ENCODE data around the gene SPRED1.

Gene SPRED1

DNA sequence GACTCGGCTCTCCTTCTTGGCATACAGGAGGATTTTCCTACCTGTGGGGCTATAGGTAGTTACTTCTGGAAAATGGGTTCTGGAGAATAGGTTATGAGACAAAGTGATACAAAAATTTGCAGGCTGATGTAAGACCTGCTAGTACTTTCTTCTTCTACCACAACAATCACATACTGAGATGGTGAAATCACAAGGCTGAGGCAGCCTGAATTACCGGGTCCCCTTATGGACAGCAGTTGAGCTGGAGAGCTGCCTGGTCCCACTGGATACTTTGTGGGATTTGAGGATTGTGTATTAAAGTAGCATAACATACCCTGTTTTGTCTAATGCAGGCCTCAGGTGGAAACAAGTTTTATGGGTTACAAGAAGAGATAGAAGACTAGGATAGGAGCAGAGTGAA is 114.8 kb downstream of the SPRED1 start:
- no peak for DNase-seq

DNA sequence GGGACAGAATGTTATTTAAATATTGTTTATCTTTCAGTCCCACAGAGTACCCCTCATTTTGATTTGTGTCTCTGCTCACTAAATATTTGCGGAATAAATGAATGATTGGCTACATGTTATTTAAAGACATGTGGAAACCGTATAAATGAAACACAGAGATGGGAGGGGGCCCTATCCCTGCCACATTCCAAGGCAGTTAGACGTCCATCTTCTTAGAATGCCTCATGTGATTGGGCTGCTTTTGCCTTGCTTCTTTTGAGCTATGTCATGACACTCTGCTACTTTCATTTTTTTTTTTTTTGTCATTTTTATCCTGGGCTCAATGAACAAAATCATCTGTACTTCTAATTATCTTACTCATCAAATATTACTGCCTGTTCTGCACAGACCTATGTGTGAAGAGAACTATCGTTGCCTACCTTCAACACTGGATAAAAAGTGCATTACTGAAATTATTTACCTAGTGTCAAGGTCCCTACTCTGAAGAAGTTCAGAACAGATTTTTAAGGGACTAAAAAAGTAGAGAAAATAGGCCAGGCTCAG is 117.4 kb downstream of the SPRED1 start:
- no peak for DNase-seq

DNA sequence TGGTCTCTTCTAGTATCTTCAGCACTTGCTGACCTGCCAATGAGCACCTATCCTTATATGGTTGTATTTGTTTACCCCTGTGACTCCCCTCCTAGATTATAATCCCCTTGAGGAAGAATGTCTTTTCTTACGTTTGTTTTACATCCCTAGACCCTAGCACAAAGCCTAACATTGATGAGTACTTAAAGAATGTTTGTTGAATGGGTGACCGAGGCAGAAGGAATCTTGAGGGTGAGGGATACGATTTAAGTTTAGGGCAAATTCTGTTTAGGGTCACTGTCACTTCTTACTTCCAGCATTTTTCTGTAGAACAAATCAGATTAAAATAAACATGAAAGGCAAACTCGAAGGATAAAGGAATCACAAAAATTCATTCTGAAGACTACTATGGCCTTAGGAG is 120.4 kb downstream of the SPRED1 start:
- no peak for DNase-seq

DNA sequence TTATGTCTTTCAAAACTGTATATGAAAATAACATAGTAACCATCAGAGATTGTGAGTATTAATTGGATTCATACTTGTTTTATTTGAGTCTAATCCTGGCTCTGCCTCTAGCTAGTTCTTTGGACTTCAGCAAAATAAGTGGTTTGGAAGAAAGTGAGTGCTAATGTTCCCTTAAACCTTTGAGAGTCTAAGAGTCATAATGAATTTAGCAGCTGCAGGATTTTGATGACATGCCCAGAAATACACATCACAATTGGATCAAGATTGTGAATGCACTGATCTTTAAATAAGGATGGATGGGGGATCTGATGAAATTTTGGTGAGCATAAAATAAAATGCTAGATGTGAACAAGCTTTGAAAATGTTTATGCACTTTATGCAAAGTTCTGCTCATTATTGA is 121.4 kb downstream of the SPRED1 start:
- no peak for DNase-seq

DNA sequence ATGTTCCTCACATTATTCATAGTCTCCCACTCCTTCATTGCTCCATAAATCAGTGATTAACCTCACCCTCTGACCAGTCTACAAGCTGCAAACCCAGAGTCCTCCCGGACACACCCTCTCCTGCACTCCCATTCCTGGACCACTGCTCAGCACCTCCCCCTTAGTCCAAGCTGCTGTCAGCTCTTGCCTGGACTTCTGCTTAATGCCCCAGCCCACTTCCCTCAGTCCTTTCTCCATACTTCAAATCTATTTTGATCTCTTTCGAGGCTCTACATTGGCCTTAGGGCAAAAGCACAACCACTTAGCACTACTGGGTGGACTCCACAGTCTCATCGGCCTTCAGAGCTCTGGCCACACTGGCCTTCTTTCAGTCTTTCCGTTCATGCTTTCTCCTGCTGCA is 121.9 kb downstream of the SPRED1 start:
- no peak for DNase-seq

DNA sequence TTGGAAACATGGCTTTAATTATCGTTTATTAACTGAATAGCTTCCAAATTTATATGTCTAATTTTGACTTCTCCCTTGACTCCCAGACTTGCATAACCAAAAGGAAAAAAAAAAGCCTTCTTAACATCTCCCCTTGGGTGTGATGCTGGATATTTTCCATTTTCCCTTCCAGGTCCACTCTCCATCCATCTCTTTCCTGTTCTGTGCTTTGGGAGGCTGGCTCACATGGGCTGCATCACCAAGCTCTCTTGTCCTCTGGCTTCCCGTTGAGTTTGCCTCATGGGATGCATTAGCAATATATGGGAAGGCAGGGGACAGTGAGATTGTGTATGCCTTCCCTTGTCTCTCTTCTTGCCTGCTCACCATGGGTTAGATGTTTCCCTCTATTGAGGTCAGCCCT is 123.4 kb downstream of the SPRED1 start:
- no peak for DNase-seq

DNA sequence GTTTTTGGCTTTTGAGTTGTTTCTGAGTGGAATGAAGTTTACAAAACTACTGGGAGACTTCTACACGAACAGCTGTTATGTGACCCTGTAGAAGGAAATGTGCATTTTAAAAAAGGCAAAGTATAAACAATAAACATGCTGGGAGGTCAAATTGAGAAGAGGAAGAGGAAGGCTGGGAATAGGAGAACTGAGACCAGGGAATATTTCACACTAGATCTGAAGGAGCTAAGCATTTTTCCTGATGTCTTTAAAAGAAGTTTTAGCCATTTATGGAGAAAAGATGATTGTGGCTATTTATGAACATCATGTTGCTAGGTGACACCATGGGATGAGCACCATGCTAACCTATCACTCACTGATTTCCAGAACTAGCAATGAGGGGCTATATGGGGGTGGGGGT is 125.0 kb downstream of the SPRED1 start:
- DNase-seq = no peak

DNA sequence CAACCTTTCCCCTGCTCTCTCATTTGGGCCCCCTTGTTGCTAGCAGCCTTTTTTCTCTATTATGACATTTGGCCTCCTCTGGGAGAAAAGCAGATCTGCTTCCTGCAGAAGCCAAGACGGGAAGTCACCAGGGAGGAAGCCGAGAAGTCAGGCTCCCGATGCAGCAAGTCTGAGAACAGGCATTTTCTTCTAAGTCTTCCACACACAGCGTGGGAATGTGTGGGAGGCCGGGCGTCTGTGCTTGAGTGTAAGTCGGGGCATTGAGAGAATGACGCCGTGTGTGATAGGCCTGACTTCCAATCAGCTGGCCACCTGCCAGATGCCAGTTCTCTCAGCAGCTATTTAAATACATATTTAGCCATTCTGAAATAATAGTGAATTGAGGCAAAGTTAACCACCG is 125.5 kb downstream of the SPRED1 start:
- no peak for DNase-seq

DNA sequence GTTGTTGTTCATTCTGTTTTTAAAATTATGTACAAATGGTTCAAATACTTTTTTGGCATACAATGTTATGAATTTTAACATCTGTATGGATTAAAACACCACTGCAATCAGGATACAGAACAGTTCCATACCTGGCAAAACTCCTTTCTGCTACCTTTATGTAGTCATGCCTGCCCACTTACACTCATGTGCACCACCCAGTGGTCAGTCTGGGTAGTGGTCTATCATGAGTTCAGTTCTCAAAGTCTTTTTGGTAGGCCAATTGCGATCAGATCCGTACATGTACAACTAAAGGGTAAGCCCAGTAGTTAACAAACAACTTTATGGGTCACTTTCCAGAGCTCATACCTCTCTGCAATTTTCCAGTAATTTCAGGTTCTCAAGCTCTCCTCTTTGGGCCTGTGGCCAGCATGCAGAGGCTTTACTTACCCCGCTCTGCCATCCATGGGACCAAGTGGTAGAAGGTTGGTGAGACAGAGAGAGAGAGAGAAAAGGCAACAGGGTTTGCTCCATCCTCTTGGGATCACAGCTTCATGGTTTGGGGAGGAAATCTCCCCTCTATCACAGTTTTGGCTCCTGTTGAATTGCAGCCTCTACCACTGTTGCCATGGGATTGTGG is 137.4 kb downstream of the SPRED1 start:
- no peak for DNase-seq

DNA sequence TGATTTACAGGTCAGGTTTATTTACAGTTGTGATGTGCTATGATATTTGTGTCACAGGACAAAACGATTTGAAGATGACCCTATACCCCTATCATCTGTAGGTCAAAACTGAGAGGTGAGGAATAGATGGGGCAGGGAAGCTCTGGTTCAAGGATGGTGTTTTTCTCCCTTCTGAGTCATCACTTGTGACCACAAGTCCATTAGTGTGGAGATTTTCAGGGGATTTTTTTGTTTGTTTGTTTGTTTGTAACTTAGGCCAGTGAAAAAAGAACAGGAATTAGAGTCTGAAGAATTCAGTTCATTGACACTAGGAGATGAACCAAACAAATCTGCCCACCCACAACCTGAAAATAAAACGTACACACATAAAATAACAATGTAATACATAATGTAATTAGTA is 138.6 kb downstream of the SPRED1 start:
- DNase-seq = no peak

DNA sequence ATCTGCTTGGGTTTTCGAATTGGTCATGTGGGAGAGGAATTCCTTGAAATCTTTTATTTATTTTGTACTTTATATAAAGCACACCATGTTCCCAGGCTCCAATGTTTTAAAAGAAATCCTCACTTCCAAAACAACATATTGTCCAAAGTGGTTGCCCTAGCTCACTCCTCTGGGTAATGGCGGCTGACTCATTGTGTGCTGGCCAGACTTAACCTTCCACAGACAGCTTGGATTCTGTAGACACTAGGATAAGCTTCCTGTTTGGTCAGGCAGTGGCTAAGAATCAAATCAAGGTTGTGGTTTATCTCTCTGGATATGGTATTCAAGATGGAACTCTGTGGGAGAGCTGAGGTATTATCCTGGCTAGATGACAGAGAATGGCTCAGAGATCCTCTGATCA is 145.5 kb downstream of the SPRED1 start:
- no peak for DNase-seq

DNA sequence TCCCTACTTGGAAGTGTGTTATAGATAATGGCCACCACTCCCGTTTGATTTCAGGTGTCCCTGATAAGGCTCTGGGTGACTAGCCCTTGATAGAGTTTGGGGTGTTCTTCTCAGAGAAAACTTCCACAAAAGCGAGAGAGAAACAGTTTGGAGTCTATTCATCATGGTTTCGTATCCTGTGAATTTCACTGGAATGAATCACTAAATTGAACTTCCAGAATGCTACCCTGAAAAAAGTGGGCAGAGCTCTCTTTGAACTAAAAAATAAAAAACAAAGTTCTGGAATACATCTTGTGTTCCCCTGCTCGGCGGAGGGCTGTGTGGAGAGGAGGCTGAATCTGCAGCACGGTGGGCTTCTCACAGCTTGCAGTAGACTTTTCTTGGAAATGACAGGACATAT is 148.5 kb downstream of the SPRED1 start:
- DNase-seq = no peak

DNA sequence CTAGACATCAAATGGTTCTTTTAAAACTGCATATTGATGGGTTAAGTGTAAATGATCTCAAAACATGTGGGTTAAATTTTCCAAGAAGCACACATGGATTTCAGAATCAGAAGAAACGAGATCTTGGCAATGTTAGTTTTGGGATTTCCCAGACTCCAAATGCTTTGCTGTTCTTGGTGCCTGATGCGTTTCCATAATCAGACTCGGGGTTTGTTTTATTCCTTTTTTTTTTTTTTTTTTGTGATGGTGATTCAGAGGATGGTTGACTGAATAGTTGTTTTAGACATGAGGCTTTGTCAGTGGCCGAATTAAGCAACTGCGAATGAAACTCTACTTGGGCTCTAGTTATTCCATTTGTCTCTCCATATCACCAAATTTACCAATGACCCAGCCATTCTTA is 149.1 kb downstream of the SPRED1 start:
- DNase-seq = no peak

DNA sequence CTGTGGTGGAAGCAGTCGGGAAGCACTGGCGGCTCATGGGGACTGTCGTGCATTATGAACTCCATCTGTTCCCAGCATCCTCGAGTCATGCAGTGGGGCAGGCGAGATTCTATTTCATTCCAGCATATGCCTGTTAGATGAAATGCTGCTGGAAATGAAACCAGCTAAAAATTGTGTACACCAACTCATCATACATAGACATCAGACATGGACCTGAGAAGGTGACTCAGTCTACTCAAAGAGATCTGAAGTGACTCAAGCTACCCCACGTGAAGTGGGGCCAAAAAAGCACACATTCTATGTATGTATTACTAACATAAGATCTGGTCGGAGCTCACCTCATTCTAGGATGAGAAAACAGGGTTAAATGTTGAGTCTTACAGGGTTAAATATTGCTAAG is 153.8 kb downstream of the SPRED1 start:
- peak; percentile 15 for DNase-seq

Data from NCI-H2171 (cell line).